ENCODE data around the gene RPS25. TPM values are rescaled to one million over a fixed set of nuclear protein-coding genes. Genes with fewer than 3 reads are reported as not detected.
"Not testable (repeated sequence)": the region's sequence is repeated elsewhere in the genome, so short reads cannot be mapped to it uniquely, and the experiment has no call there.

RPS25 gene
- total and polyA plus RNA-seq, 10 of the 15 experiments (the other 5 are each of a cell fraction or from before 2014, with no cell fraction given) = 886 to 3,746 (median 3,066) TPM

DNA sequence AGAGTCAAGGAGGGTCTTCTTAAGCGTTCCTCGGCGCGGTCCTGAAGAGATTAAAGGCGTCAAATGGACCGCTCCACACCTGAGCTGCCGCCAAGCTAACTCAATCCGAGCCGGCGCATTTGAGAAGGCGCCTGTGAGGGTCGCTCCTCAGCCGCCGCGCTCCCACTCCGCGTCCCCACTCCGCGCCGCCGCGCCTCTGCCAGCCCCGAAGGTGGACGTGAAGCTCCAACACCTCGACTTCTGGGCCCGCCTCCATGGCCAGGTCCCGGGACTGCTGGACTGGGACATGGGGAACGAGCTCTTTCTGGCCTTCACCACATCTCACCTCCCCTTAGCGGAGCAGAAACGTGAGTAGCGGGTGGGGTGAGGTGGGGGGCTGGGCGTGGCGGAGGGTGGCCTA is 46.5 kb downstream of the RPS25 start, which contains the start of gene FOXR1:
FOXR1 (plus strand) TSS at position 116 of the 400 bp plus-strand sequence; CDS start at position 287, 171 bp downstream.
- no peak within 1 kb of the TSS for H3K27ac ChIP-seq (ENCODE audit: control insufficient read depth, insufficient read depth)
- no peaks in the 10 kb centered on the region for H3K36me3 ChIP-seq (ENCODE audit: control insufficient read depth in 2 of 2, insufficient read depth in 2 of 2, low read length in 1 of 2)
- RAD21 ChIA-PET (ENCODE audit: unreplicated experiment) = no interaction called here
- FAIRE-seq = no peak
- no peak within 1 kb of the TSS for H3K4me2 ChIP-seq (ENCODE audit: control insufficient read depth, insufficient read depth)
- H3K4me1 ChIP-seq (ENCODE audit: control insufficient read depth, insufficient read depth, low read length) = no peaks in the 10 kb centered on the region
- H4K20me1 ChIP-seq (ENCODE audit: control insufficient read depth, insufficient read depth) = no peaks in the 10 kb centered on the region
- CTCF ChIA-PET = no interaction called here
- POLR2A ChIA-PET = no interaction called here
- no peak within 1 kb of the TSS for H2AFZ ChIP-seq (ENCODE audit: control insufficient read depth, low read depth, low read length)
- WGBS (ENCODE audit: insufficient coverage, insufficient replicate concordance, low lambda C conversion rate, missing lambda C conversion rate) = 79% methylated on average over 31 of the region's 33 CpGs
- DNase-seq (ENCODE audit: low read depth, low spot score) = no peak
- SMC1A ChIA-PET (ENCODE audit: uncharacterized antibody, unreplicated experiment) = no interaction called here
- H3K27me3 ChIP-seq (replicated peaks in 1 of 2; ENCODE audit: control insufficient read depth in 2 of 2, insufficient read depth in 2 of 2, low read length in 1 of 2) = no peaks in the 10 kb centered on the region
- H3K4me3 ChIP-seq = no peak within 1 kb of the TSS
- no peak for ATAC-seq
- intact Hi-C loops (cut with micrococcal nuclease; ENCODE audit: unreplicated experiment) = no loop called here
- TF ChIP-seq RBBP5 (conservative IDR thresholded peaks at IDR 0.05) = no peak
- TF ChIP-seq, protein P1, sequence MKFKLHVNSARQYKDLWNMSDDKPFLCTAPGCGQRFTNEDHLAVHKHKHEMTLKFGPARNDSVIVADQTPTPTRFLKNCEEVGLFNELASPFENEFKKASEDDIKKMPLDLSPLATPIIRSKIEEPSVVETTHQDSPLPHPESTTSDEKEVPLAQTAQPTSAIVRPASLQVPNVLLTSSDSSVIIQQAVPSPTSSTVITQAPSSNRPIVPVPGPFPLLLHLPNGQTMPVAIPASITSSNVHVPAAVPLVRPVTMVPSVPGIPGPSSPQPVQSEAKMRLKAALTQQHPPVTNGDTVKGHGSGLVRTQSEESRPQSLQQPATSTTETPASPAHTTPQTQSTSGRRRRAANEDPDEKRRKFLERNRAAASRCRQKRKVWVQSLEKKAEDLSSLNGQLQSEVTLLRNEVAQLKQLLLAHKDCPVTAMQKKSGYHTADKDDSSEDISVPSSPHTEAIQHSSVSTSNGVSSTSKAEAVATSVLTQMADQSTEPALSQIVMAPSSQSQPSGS (IDR thresholded peaks at IDR 0.05; ENCODE audit: low read length) = no peak
- TF ChIP-seq NFIC (IDR thresholded peaks at IDR 0.05; ENCODE audit: low read depth, low read length) = no peak
- TF ChIP-seq, protein P2, sequence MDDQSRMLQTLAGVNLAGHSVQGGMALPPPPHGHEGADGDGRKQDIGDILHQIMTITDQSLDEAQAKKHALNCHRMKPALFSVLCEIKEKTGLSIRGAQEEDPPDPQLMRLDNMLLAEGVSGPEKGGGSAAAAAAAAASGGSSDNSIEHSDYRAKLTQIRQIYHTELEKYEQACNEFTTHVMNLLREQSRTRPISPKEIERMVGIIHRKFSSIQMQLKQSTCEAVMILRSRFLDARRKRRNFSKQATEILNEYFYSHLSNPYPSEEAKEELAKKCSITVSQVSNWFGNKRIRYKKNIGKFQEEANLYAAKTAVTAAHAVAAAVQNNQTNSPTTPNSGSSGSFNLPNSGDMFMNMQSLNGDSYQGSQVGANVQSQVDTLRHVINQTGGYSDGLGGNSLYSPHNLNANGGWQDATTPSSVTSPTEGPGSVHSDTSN (IDR thresholded peaks at IDR 0.05; ENCODE audit: insufficient replicate concordance, low read depth, low read length) = no peak
- no peak for TF ChIP-seq CHD2 (IDR thresholded peaks at IDR 0.05; ENCODE audit: borderline replicate concordance, low read depth, low read length)
- TF ChIP-seq JUND (IDR thresholded peaks at IDR 0.05; ENCODE audit: low read depth, low read length) = no peak
- H3K9me3 ChIP-seq (replicated peaks; ENCODE audit: control insufficient read depth, insufficient read depth, low read length) = no peaks in the 10 kb centered on the region
- in situ Hi-C loops (cut with MboI) = no loop called here
- no TSS peak for BruUV-seq (replicated peaks)
- no peaks in the 10 kb centered on the region for H3K79me2 ChIP-seq (ENCODE audit: control insufficient read depth, insufficient read depth, low read length)
- H3K9ac ChIP-seq (ENCODE audit: control insufficient read depth, insufficient read depth, low read length) = no peak within 1 kb of the TSS

DNA sequence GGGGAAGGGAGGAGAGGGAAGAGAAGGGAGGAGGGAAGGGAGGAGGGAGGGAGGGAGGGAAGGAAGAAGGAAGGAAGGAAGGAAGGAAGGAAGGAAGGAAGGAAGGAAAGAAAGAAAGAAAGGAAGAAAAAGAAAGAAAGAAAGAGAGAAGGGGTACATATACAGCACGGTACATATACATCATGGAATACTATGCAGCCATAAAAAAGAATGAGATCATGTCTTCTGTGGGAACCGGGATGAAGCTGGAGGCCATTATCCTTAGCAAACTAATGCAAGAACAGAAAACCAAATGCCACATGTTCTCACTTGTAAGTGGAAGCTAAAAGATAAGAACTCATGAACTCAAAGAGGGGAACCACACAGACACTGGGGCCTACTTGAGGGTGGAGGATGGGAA is 48.6 kb downstream of the RPS25 start:
- FAIRE-seq; H2AFZ ChIP-seq (ENCODE audit: control insufficient read depth, low read depth, low read length); POLR2A ChIA-PET; H3K27ac ChIP-seq (ENCODE audit: control insufficient read depth, insufficient read depth); H3K36me3 ChIP-seq (ENCODE audit: control insufficient read depth in 2 of 2, insufficient read depth in 2 of 2, low read length in 1 of 2); H4K20me1 ChIP-seq (ENCODE audit: control insufficient read depth, insufficient read depth); DNase-seq (ENCODE audit: low read depth, low spot score); ATAC-seq; H3K9me3 ChIP-seq (replicated peaks; ENCODE audit: control insufficient read depth, insufficient read depth, low read length); in situ Hi-C loops (cut with MboI); CTCF ChIA-PET; H3K79me2 ChIP-seq (ENCODE audit: control insufficient read depth, insufficient read depth, low read length); H3K4me2 ChIP-seq (ENCODE audit: control insufficient read depth, insufficient read depth); H3K9ac ChIP-seq (ENCODE audit: control insufficient read depth, insufficient read depth, low read length); H3K4me3 ChIP-seq; intact Hi-C loops (cut with micrococcal nuclease; ENCODE audit: unreplicated experiment); RAD21 ChIA-PET (ENCODE audit: unreplicated experiment); H3K27me3 ChIP-seq (replicated peaks in 1 of 2; ENCODE audit: control insufficient read depth in 2 of 2, insufficient read depth in 2 of 2, low read length in 1 of 2); BruUV-seq (replicated peaks); SMC1A ChIA-PET (ENCODE audit: uncharacterized antibody, unreplicated experiment); H3K4me1 ChIP-seq (ENCODE audit: control insufficient read depth, insufficient read depth, low read length): not testable (repeated sequence)
- 54% methylated on average over 2 of the region's 2 CpGs for WGBS (ENCODE audit: insufficient coverage, insufficient replicate concordance, low lambda C conversion rate, missing lambda C conversion rate)

Small RNA genes lying within 50 kb of the gene (microRNA-seq; reads per million reads assigned to microRNA genes)
- gene MIR3656 = not detected

Small RNA genes lying within 50 kb of the gene (small RNA-seq; reads per million reads assigned to genes)
- not detected for gene AP003392.2
- not detected for gene RF00017
- gene RF00019 = not detected

Other genes starting within 250 kb of the RPS25 start
Only the 7 nearest of the 18 such genes appear.
- not detected in 2 replicates for gene UPK2, start 62.0 kb downstream of the RPS25 start, total RNA-seq (2014; rRNA removed)
- not detected in 2 replicates for gene UPK2, start 62.0 kb downstream of the RPS25 start, total RNA-seq (2014; rRNA removed; fragmentation: Illumina TruSeq; extraction: Trizol)
- 0.31 TPM in 1 of 2 replicates, not detected in the other for gene UPK2, start 62.0 kb downstream of the RPS25 start, total RNA-seq (2021)
- 0.37 and 1.0 TPM in 2 replicates for gene UPK2, start 62.0 kb downstream of the RPS25 start, polyA plus RNA-seq (2011; rRNA removed)
- 0.07 TPM in 1 of 2 replicates, not detected in the other for gene UPK2, start 62.0 kb downstream of the RPS25 start, polyA plus RNA-seq (2014; fragmentation: Illumina TruSeq; extraction: Trizol)
- not detected for gene UPK2, start 62.0 kb downstream of the RPS25 start, polyA plus RNA-seq (2014; fragmentation: Nextera tagmentation; extraction: Ambion mirVana)
- 0.20 TPM in 1 of 2 replicates, not detected in the other for gene UPK2, start 62.0 kb downstream of the RPS25 start, polyA plus RNA-seq (2014; rRNA removed)
- gene UPK2, start 62.0 kb downstream of the RPS25 start, polyA plus RNA-seq (2016; fragmentation: Nextera tagmentation; extraction: Ambion mirVana) = not detected
- not detected in 2 replicates for gene FOXR1, start 46.6 kb downstream of the RPS25 start, total RNA-seq (2014; rRNA removed)
- gene FOXR1, start 46.6 kb downstream of the RPS25 start, total RNA-seq (2014; rRNA removed; fragmentation: Illumina TruSeq; extraction: Trizol) = not detected in 2 replicates
- gene FOXR1, start 46.6 kb downstream of the RPS25 start, total RNA-seq (2021) = not detected in 2 replicates
- not detected in 2 replicates for gene FOXR1, start 46.6 kb downstream of the RPS25 start, polyA plus RNA-seq (2011; rRNA removed)
- not detected in 2 replicates for gene FOXR1, start 46.6 kb downstream of the RPS25 start, polyA plus RNA-seq (2014; fragmentation: Illumina TruSeq; extraction: Trizol)
- not detected for gene FOXR1, start 46.6 kb downstream of the RPS25 start, polyA plus RNA-seq (2014; fragmentation: Nextera tagmentation; extraction: Ambion mirVana)
- not detected in 2 replicates for gene FOXR1, start 46.6 kb downstream of the RPS25 start, polyA plus RNA-seq (2014; rRNA removed)
- gene FOXR1, start 46.6 kb downstream of the RPS25 start, polyA plus RNA-seq (2016; fragmentation: Nextera tagmentation; extraction: Ambion mirVana) = not detected
- gene CENATAC, start 20.2 kb downstream of the RPS25 start, total RNA-seq (2014; rRNA removed) = 31.1 and 35.5 TPM in 2 replicates
- 26.7 and 30.7 TPM in 2 replicates for gene CENATAC, start 20.2 kb downstream of the RPS25 start, total RNA-seq (2014; rRNA removed; fragmentation: Illumina TruSeq; extraction: Trizol)
- gene CENATAC, start 20.2 kb downstream of the RPS25 start, total RNA-seq (2021) = 19.0 and 24.0 TPM in 2 replicates
- 26.4 and 31.1 TPM in 2 replicates for gene CENATAC, start 20.2 kb downstream of the RPS25 start, polyA plus RNA-seq (2011; rRNA removed)
- gene CENATAC, start 20.2 kb downstream of the RPS25 start, polyA plus RNA-seq (2014; fragmentation: Illumina TruSeq; extraction: Trizol) = 17.1 and 19.5 TPM in 2 replicates
- gene CENATAC, start 20.2 kb downstream of the RPS25 start, polyA plus RNA-seq (2014; fragmentation: Nextera tagmentation; extraction: Ambion mirVana) = 1 to 10 TPM; 4.8 to 8.2 TPM
- 33.7 and 37.1 TPM in 2 replicates for gene CENATAC, start 20.2 kb downstream of the RPS25 start, polyA plus RNA-seq (2014; rRNA removed)
- 10 to 100 TPM; 19.3 to 24.2 TPM for gene CENATAC, start 20.2 kb downstream of the RPS25 start, polyA plus RNA-seq (2016; fragmentation: Nextera tagmentation; extraction: Ambion mirVana)
- 76.5 and 87.1 TPM in 2 replicates for gene TRAPPC4, start 423 bp upstream of the RPS25 start, total RNA-seq (2014; rRNA removed)
- 66.1 and 69.1 TPM in 2 replicates for gene TRAPPC4, start 423 bp upstream of the RPS25 start, total RNA-seq (2014; rRNA removed; fragmentation: Illumina TruSeq; extraction: Trizol)
- gene TRAPPC4, start 423 bp upstream of the RPS25 start, total RNA-seq (2021) = 62.7 and 62.8 TPM in 2 replicates
- 94.2 and 105 TPM in 2 replicates for gene TRAPPC4, start 423 bp upstream of the RPS25 start, polyA plus RNA-seq (2011; rRNA removed)
- gene TRAPPC4, start 423 bp upstream of the RPS25 start, polyA plus RNA-seq (2014; fragmentation: Illumina TruSeq; extraction: Trizol) = 56.7 and 61.6 TPM in 2 replicates
- gene TRAPPC4, start 423 bp upstream of the RPS25 start, polyA plus RNA-seq (2014; fragmentation: Nextera tagmentation; extraction: Ambion mirVana) = 100 to 1,000 TPM; 205 to 231 TPM
- gene TRAPPC4, start 423 bp upstream of the RPS25 start, polyA plus RNA-seq (2014; rRNA removed) = 91.5 and 92.7 TPM in 2 replicates
- gene TRAPPC4, start 423 bp upstream of the RPS25 start, polyA plus RNA-seq (2016; fragmentation: Nextera tagmentation; extraction: Ambion mirVana) = 100 to 1,000 TPM; 188 to 196 TPM
- gene SLC37A4, start 12.5 kb upstream of the RPS25 start, total RNA-seq (2014; rRNA removed) = 15.5 and 17.1 TPM in 2 replicates
- 11.5 and 11.6 TPM in 2 replicates for gene SLC37A4, start 12.5 kb upstream of the RPS25 start, total RNA-seq (2014; rRNA removed; fragmentation: Illumina TruSeq; extraction: Trizol)
- 19.2 and 20.6 TPM in 2 replicates for gene SLC37A4, start 12.5 kb upstream of the RPS25 start, total RNA-seq (2021)
- 22.0 and 29.7 TPM in 2 replicates for gene SLC37A4, start 12.5 kb upstream of the RPS25 start, polyA plus RNA-seq (2011; rRNA removed)
- gene SLC37A4, start 12.5 kb upstream of the RPS25 start, polyA plus RNA-seq (2014; fragmentation: Illumina TruSeq; extraction: Trizol) = 16.4 and 20.1 TPM in 2 replicates
- gene SLC37A4, start 12.5 kb upstream of the RPS25 start, polyA plus RNA-seq (2014; fragmentation: Nextera tagmentation; extraction: Ambion mirVana) = 10 to 100 TPM; 11.9 to 12.1 TPM
- gene SLC37A4, start 12.5 kb upstream of the RPS25 start, polyA plus RNA-seq (2014; rRNA removed) = 25.3 and 25.8 TPM in 2 replicates
- gene SLC37A4, start 12.5 kb upstream of the RPS25 start, polyA plus RNA-seq (2016; fragmentation: Nextera tagmentation; extraction: Ambion mirVana) = 10 to 100 TPM; 24.2 to 27.8 TPM
- 90.7 and 94.9 TPM in 2 replicates for gene HYOU1, start 38.9 kb upstream of the RPS25 start, total RNA-seq (2014; rRNA removed)
- 80.8 and 91.5 TPM in 2 replicates for gene HYOU1, start 38.9 kb upstream of the RPS25 start, total RNA-seq (2014; rRNA removed; fragmentation: Illumina TruSeq; extraction: Trizol)
- gene HYOU1, start 38.9 kb upstream of the RPS25 start, total RNA-seq (2021) = 133 and 156 TPM in 2 replicates
- gene HYOU1, start 38.9 kb upstream of the RPS25 start, polyA plus RNA-seq (2011; rRNA removed) = 74.8 and 119 TPM in 2 replicates
- 93.2 and 121 TPM in 2 replicates for gene HYOU1, start 38.9 kb upstream of the RPS25 start, polyA plus RNA-seq (2014; fragmentation: Illumina TruSeq; extraction: Trizol)
- gene HYOU1, start 38.9 kb upstream of the RPS25 start, polyA plus RNA-seq (2014; fragmentation: Nextera tagmentation; extraction: Ambion mirVana) = 10 to 100 TPM; 15.4 to 46.3 TPM
- 99.4 and 116 TPM in 2 replicates for gene HYOU1, start 38.9 kb upstream of the RPS25 start, polyA plus RNA-seq (2014; rRNA removed)
- 100 to 1,000 TPM; 154 to 157 TPM for gene HYOU1, start 38.9 kb upstream of the RPS25 start, polyA plus RNA-seq (2016; fragmentation: Nextera tagmentation; extraction: Ambion mirVana)
- gene VPS11, start 49.5 kb upstream of the RPS25 start, total RNA-seq (2014; rRNA removed) = 24.2 and 25.3 TPM in 2 replicates
- gene VPS11, start 49.5 kb upstream of the RPS25 start, total RNA-seq (2014; rRNA removed; fragmentation: Illumina TruSeq; extraction: Trizol) = 24.4 and 24.9 TPM in 2 replicates
- gene VPS11, start 49.5 kb upstream of the RPS25 start, total RNA-seq (2021) = 22.9 and 25.9 TPM in 2 replicates
- 8.1 and 15.8 TPM in 2 replicates for gene VPS11, start 49.5 kb upstream of the RPS25 start, polyA plus RNA-seq (2011; rRNA removed)
- 25.1 and 25.8 TPM in 2 replicates for gene VPS11, start 49.5 kb upstream of the RPS25 start, polyA plus RNA-seq (2014; fragmentation: Illumina TruSeq; extraction: Trizol)
- 10 to 100 TPM; 18.3 to 18.9 TPM for gene VPS11, start 49.5 kb upstream of the RPS25 start, polyA plus RNA-seq (2014; fragmentation: Nextera tagmentation; extraction: Ambion mirVana)
- gene VPS11, start 49.5 kb upstream of the RPS25 start, polyA plus RNA-seq (2014; rRNA removed) = 26.4 and 30.3 TPM in 2 replicates
- gene VPS11, start 49.5 kb upstream of the RPS25 start, polyA plus RNA-seq (2016; fragmentation: Nextera tagmentation; extraction: Ambion mirVana) = 10 to 100 TPM; 24.6 to 26.2 TPM